DOHH2 (cell line): ENCODE measurements around the gene FASN.

ENCODE experiments used
- H3F3A ChIP-seq: fragments of 200-600 bp; sonication (generic), shearing (Covaris generic); 2 replicates; pipeline ENCODE4 v1.6.0; 2016; ENCODE audit warnings: antibody characterized with exemption, mild to moderate bottlenecking; ENCODE audit not compliant: control insufficient read depth, insufficient read depth
- H3K27ac ChIP-seq: fragments of 200-600 bp; sonication (generic); 2 replicates; pipeline ENCODE4 v1.5.1; 2014; ENCODE audit warnings: low read depth, mild to moderate bottlenecking, low read length, moderate library complexity
- H3K27me3 ChIP-seq: fragments of 200-600 bp; sonication (generic); 2 replicates; pipeline ENCODE4 v1.6.1; 2014; ENCODE audit warnings: mild to moderate bottlenecking, low read length, mixed read lengths; ENCODE audit not compliant: control insufficient read depth
- H3K36me3 ChIP-seq: fragments of 200-600 bp; sonication (generic); 2 replicates; pipeline ENCODE4 v1.6.1; 2014; ENCODE audit warnings: mild to moderate bottlenecking, low read length, moderate library complexity, mixed read lengths; ENCODE audit not compliant: control insufficient read depth
- H3K4me1 ChIP-seq: fragments of 200-600 bp; sonication (generic); 2 replicates; pipeline ENCODE4 v1.6.1; 2014; ENCODE audit warnings: mild to moderate bottlenecking, low read length, mixed read lengths; ENCODE audit not compliant: control insufficient read depth
- H3K4me2 ChIP-seq: fragments of 200-600 bp; sonication (generic); 2 replicates; pipeline ENCODE4 v1.6.0; 2014; ENCODE audit warnings: mild to moderate bottlenecking, low read length, moderate library complexity
- H3K4me3 ChIP-seq: fragments of 200-600 bp; sonication (generic); 2 replicates; pipeline ENCODE4 v1.5.1; 2014; ENCODE audit warnings: mild to moderate bottlenecking, low read length, mixed read lengths
- H3K79me2 ChIP-seq: fragments of 200-600 bp; sonication (generic); 2 replicates; pipeline ENCODE4 v1.6.1; 2014; ENCODE audit warnings: mild to moderate bottlenecking, low read length, mixed read lengths; ENCODE audit not compliant: control insufficient read depth
- H3K9me2 ChIP-seq: fragments of 200-600 bp; sonication (generic); replicated peaks from 2 replicates; pipeline ENCODE4 v1.6.1; 2014; ENCODE audit warnings: mild to moderate bottlenecking, low read length, mixed read lengths; ENCODE audit not compliant: control insufficient read depth
- H3K9me3 ChIP-seq: fragments of 200-600 bp; sonication (generic); 2 replicates; pipeline ENCODE4 v1.6.1; 2014; ENCODE audit warnings: antibody characterized with exemption, low read length, mixed read lengths; ENCODE audit not compliant: control insufficient read depth, insufficient read depth
- H4K20me1 ChIP-seq: fragments of 200-600 bp; sonication (generic); 2 replicates; pipeline ENCODE4 v1.6.0; 2014; ENCODE audit warnings: low read depth, mild to moderate bottlenecking, antibody characterized with exemption, low read length, moderate library complexity; ENCODE audit not compliant: control insufficient read depth, insufficient read depth
- EZH2phosphoT487 ChIP-seq: fragments of 200-600 bp; sonication (generic); IDR thresholded peaks from 2 replicates; pipeline ENCODE4 v1.6.1; 2017; ENCODE audit warnings: borderline replicate concordance, mild to moderate bottlenecking, antibody characterized with exemption, low read length, moderate library complexity, mixed read lengths
- TF ChIP-seq, protein P1 (sequence below): fragments of 200-600 bp; sonication (generic); IDR thresholded peaks from one replicate; pipeline ENCODE4 v1.5.1; 2014; ENCODE audit warnings: antibody characterized with exemption, mild to moderate bottlenecking, low read depth, low read length; ENCODE audit not compliant: poor library complexity, severe bottlenecking

FASN gene

DNA sequence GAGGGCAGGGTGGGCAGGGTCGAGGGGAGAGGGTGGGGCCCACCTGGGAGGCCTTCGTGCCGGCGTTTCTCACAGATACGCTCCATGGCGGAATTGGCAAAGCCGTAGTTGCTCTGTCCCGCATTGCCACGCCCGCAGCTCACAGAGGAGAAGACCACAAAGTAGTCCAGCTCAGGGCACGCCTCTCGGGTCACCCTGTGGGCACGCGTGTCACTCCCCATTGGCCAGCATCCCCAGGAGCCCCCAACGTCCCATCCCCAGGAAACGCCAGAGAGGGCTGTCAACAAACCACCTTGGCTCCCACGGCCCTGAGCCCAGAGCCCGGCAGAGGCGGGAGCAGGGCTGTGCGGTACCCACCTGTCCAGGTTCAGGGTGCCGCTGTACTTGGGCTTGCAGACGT is 16.1 kb downstream of the FASN start:
- Histone ChIP-seq H3K9me2 (no peaks in the 10 kb centered on the region), H3K4me1 (no peaks in the 10 kb centered on the region; the same call in 1 of the 2 replicates), H3K4me2 (no peak overlapping the region), H4K20me1 (no peaks in the 10 kb centered on the region; the same call in 1 of the 2 replicates), H3K79me2 (no peaks in the 10 kb centered on the region), H3K36me3 (peaks cover 88% of the 10 kb centered on the region), H3K4me3 (no peak overlapping the region), H3F3A (0 out of 2 replicates have a peak, but pooled peaks cover 2% of the 10 kb centered on the region), H3K27ac (no peak overlapping the region), H3K27me3 (no peaks in the 10 kb centered on the region), H3K9me3 (no peaks in the 10 kb centered on the region)
- TF ChIP-seq EZH2phosphoT487: no peak
- TF ChIP-seq, protein P1, sequence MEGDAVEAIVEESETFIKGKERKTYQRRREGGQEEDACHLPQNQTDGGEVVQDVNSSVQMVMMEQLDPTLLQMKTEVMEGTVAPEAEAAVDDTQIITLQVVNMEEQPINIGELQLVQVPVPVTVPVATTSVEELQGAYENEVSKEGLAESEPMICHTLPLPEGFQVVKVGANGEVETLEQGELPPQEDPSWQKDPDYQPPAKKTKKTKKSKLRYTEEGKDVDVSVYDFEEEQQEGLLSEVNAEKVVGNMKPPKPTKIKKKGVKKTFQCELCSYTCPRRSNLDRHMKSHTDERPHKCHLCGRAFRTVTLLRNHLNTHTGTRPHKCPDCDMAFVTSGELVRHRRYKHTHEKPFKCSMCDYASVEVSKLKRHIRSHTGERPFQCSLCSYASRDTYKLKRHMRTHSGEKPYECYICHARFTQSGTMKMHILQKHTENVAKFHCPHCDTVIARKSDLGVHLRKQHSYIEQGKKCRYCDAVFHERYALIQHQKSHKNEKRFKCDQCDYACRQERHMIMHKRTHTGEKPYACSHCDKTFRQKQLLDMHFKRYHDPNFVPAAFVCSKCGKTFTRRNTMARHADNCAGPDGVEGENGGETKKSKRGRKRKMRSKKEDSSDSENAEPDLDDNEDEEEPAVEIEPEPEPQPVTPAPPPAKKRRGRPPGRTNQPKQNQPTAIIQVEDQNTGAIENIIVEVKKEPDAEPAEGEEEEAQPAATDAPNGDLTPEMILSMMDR: no peak

DNA sequence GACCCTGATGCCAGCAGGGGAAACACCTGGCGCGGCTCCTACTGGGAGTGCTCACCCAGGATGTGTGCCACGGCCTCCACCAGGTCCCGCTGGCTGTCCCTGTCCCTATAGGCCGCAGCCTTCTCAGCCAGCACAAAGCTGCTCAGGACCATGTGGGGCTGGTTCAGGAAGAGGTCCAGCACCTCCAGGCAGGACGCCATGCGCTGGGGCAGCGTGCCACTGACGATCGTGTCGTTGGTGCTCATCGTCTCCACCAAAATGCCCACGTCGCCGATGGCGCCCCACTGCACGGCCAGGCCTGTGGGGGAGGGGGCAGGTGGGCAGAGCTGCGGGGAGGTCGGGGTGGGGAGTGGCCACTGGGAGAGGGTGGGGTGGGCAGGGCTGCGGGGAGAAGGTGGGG is 16.5 kb downstream of the FASN start:
- no peak for TF ChIP-seq EZH2phosphoT487
- TF ChIP-seq, protein P1: no peak
- Histone ChIP-seq H3K4me1 (peaks cover 2% of the 10 kb centered on the region), H3K4me3 (no peak overlapping the region), H3K9me2 (no peaks in the 10 kb centered on the region), H3K27ac (no peak overlapping the region), H4K20me1 (no peaks in the 10 kb centered on the region; the same call in 1 of the 2 replicates), H3K9me3 (no peaks in the 10 kb centered on the region), H3K36me3 (peaks cover 84% of the 10 kb centered on the region), H3K4me2 (no peak overlapping the region), H3K79me2 (no peaks in the 10 kb centered on the region), H3K27me3 (no peaks in the 10 kb centered on the region), H3F3A (peaks cover 5% of the 10 kb centered on the region)

DNA sequence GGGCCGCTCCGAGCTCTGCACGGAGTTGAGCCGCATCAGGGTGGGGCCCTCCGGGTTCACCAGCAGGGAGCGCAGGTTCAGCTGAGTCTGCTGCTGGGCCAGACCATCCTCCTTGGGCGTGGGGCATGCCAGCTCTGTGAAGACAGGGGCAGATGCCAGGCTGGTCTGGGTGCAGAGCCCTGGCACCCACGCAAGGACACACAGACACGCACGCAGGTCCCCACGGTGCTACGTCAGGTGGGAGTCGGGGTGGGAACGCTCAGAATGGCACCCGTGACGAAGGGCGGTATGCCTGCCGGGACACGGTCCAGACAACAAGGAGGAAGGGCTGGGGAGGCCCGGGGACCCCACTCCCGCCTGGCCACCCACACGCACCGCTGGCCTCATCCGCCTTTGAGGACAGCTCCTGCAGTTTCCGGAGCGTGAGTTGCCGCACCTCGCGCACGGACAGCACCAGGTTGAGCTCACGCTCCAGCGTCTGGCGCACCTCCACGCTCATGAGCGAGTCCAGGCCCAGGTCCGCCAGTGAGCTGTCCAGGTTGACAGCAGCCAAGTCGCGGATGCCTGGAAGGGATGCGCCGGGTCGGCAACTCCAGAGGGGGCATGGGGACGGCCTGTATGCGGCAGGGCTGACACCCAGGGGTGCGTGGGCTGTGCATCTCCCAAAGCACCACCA is 17.1 kb downstream of the FASN start:
- Histone ChIP-seq H3K36me3 (peaks cover 78% of the 10 kb centered on the region), H3K79me2 (no peaks in the 10 kb centered on the region), H3K4me3 (no peak overlapping the region), H3K4me2 (no peak overlapping the region), H3K4me1 (peaks cover 8% of the 10 kb centered on the region), H3K27ac (no peak overlapping the region), H4K20me1 (peaks cover 3% of the 10 kb centered on the region; the same call in 1 of the 2 replicates), H3K9me2 (no peaks in the 10 kb centered on the region), H3F3A (peaks cover 10% of the 10 kb centered on the region), H3K27me3 (no peaks in the 10 kb centered on the region), H3K9me3 (no peaks in the 10 kb centered on the region)
- TF ChIP-seq, protein P1: no peak
- no peak for TF ChIP-seq EZH2phosphoT487
